Breast epithelium (tissue), 4 donors: ENCODE results near the gene RIPOR3. TPM values are rescaled to one million over a fixed set of nuclear protein-coding genes. Genes with fewer than 3 reads are reported as not detected.

Source experiments
- DNase-seq, 2 donors: peaks; one replicate each; pipeline ENCODE4 v3.0.0-alpha.2; 2019; ENCODE audit warnings: low spot score in 2 of 2
- H3K27ac ChIP-seq, 2 donors: fragments of 200-600 bp; sonication (generic) in 1 of 2; one replicate each; pipeline ENCODE4 v1.5.1; 2016 to 2019; ENCODE audit warnings: mild to moderate bottlenecking in 1 of 2
- H3K27me3 ChIP-seq, 2 donors: fragments of 200-600 bp; sonication (generic) in 1 of 2; one replicate each; pipeline versions ENCODE4 v1.5.1 to v1.6.0; 2017 to 2019; ENCODE audit warnings: control low read depth in 1 of 2, mild to moderate bottlenecking in 1 of 2
- H3K36me3 ChIP-seq: fragments of 200-600 bp; one replicate; pipeline ENCODE4 v1.5.1; 2019
- H3K4me1 ChIP-seq, 2 donors: fragments of 200-600 bp; sonication (generic); one replicate each; pipeline ENCODE4 v1.5.1; 2016 to 2019; ENCODE audit warnings: control low read depth in 1 of 2
- H3K4me3 ChIP-seq, 3 donors: fragments of 200-600 bp; sonication (generic); 1 replicate in 2 of 3; 2 replicates in 1 of 3; pipeline ENCODE4 v1.5.1; 2016 to 2019; ENCODE audit warnings: mild to moderate bottlenecking in 3 of 3, moderate library complexity in 2 of 3
- H3K9me3 ChIP-seq, 2 donors: fragments of 200-600 bp; sonication (generic) in 1 of 2; one replicate each; pipeline ENCODE4 v1.5.1; 2016 to 2019; ENCODE audit warnings: control low read depth in 1 of 2
- POLR2A ChIP-seq: fragments of 450-650 bp; IDR thresholded peaks from one replicate; pipeline ENCODE4 v1.6.1; 2016; ENCODE audit warnings: antibody characterized with exemption, mild to moderate bottlenecking, moderate library complexity
- POLR2AphosphoS5 ChIP-seq, 3 donors: sonication (generic); formaldehyde crosslinking; IDR thresholded peaks; one replicate each; pipeline ENCODE4 v1.6.1; 2017; ENCODE audit warnings: antibody characterized with exemption in 3 of 3
- intact Hi-C: fragments of 100-400 bp; cut with DNase I; formaldehyde crosslinking; loops from one replicate; pipeline ENCODE4 v1.15.1; 2023; ENCODE audit warnings: low total_unique reads
- total RNA-seq, 3 donors: library from RNA; depleted of rRNA; stranded (reverse); fragments of >200 nt; gene quantifications; one replicate each; pipeline ENCODE4 v1.1.0, GENCODE V29; 2016
- TF ChIP-seq, protein P1 (sequence below), 3 donors: fragments of 450-650 bp; IDR thresholded peaks; one replicate each; pipeline ENCODE4 v1.5.1; 2016 to 2017; ENCODE audit warnings: antibody characterized with exemption in 3 of 3, mild to moderate bottlenecking in 3 of 3, moderate library complexity in 3 of 3

Gene RIPOR3
- total RNA-seq, 3 donors from 2014 or later = 4.5 to 35.5 (median 26.9) TPM

- TF ChIP-seq, protein P1, sequence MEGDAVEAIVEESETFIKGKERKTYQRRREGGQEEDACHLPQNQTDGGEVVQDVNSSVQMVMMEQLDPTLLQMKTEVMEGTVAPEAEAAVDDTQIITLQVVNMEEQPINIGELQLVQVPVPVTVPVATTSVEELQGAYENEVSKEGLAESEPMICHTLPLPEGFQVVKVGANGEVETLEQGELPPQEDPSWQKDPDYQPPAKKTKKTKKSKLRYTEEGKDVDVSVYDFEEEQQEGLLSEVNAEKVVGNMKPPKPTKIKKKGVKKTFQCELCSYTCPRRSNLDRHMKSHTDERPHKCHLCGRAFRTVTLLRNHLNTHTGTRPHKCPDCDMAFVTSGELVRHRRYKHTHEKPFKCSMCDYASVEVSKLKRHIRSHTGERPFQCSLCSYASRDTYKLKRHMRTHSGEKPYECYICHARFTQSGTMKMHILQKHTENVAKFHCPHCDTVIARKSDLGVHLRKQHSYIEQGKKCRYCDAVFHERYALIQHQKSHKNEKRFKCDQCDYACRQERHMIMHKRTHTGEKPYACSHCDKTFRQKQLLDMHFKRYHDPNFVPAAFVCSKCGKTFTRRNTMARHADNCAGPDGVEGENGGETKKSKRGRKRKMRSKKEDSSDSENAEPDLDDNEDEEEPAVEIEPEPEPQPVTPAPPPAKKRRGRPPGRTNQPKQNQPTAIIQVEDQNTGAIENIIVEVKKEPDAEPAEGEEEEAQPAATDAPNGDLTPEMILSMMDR (IDR thresholded peaks at IDR 0.05) = no peak
- no peak for TF ChIP-seq POLR2A
- no peak for TF ChIP-seq POLR2AphosphoS5 (IDR thresholded peaks at IDR 0.05)
- Histone ChIP-seq H3K27me3 (no peaks in the 10 kb centered on the region), H3K27ac (peak overlapping the region in 1 of 2 donors; percentile 2), H3K4me1 (peaks cover 0 to 6% of the 10 kb centered on the region in 2 donors), H3K4me3 (no peak overlapping the region), H3K36me3 (no peaks in the 10 kb centered on the region), H3K9me3 (no peaks in the 10 kb centered on the region)
- no peak for DNase-seq
- intact Hi-C loops = no loop called here
These were observed 107.7 kb downstream of the RIPOR3 start for GRCh38 chr20:50583442-50584150.

DNA sequence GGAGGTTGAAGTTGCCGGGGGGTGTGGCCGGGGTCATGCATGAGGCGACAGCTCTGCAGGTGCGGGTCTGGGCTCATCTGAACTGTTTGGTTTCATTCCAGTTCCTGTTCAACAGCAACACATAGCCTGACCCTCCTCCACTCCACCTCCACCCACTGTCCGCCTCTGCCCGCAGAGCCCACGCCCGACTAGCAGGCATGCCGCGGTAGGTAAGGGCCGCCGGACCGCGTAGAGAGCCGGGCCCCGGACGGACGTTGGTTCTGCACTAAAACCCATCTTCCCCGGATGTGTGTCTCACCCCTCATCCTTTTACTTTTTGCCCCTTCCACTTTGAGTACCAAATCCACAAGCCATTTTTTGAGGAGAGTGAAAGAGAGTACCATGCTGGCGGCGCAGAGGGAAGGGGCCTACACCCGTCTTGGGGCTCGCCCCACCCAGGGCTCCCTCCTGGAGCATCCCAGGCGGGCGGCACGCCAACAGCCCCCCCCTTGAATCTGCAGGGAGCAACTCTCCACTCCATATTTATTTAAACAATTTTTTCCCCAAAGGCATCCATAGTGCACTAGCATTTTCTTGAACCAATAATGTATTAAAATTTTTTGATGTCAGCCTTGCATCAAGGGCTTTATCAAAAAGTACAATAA, 108.6 kb downstream of the RIPOR3 start:
- DNase-seq = no peak
- Histone ChIP-seq H3K4me3 (no peak overlapping the region), H3K4me1 (peaks cover 0 to under 1% of the 10 kb centered on the region in 2 donors), H3K27me3 (no peaks in the 10 kb centered on the region), H3K9me3 (no peaks in the 10 kb centered on the region), H3K36me3 (no peaks in the 10 kb centered on the region), H3K27ac (no peak overlapping the region)
- intact Hi-C loops = no loop called here
- no peak for TF ChIP-seq POLR2AphosphoS5 (IDR thresholded peaks at IDR 0.05)

- intact Hi-C loops = no loop called here
These were observed 109.2 kb downstream of the RIPOR3 start for GRCh38 chr20:50582092-50582491.

GRCh38 chr20:50580842-50581544, 110.3 kb downstream of the RIPOR3 start:
- Histone ChIP-seq H3K4me3 (no peak overlapping the region), H3K9me3 (no peaks in the 10 kb centered on the region), H3K36me3 (no peaks in the 10 kb centered on the region), H3K4me1 (peaks cover 0 to 10% of the 10 kb centered on the region in 2 donors), H3K27me3 (no peaks in the 10 kb centered on the region), H3K27ac (no peak overlapping the region)
- no peak for DNase-seq
- intact Hi-C loops = no loop called here
- TF ChIP-seq POLR2A (no peak), POLR2AphosphoS5 (IDR thresholded peaks at IDR 0.05) (no peak)
- TF ChIP-seq, protein P1 (IDR thresholded peaks at IDR 0.05) = no peak

More at GRCh38 chr20:50582092-50582491, 109.2 kb downstream of the RIPOR3 start:
- no peak for TF ChIP-seq POLR2A
- no peak for TF ChIP-seq POLR2AphosphoS5 (IDR thresholded peaks at IDR 0.05)
- TF ChIP-seq, protein P1 (IDR thresholded peaks at IDR 0.05) = no peak
- no peak overlapping the region for H3K4me3 ChIP-seq
- DNase-seq = no peak
- H3K27ac ChIP-seq = no peak overlapping the region
- H3K27me3 ChIP-seq = no peaks in the 10 kb centered on the region
- no peaks in the 10 kb centered on the region for H3K9me3 ChIP-seq
- H3K4me1 ChIP-seq = peaks cover 0 to 6% of the 10 kb centered on the region in 2 donors
- no peaks in the 10 kb centered on the region for H3K36me3 ChIP-seq

DNA sequence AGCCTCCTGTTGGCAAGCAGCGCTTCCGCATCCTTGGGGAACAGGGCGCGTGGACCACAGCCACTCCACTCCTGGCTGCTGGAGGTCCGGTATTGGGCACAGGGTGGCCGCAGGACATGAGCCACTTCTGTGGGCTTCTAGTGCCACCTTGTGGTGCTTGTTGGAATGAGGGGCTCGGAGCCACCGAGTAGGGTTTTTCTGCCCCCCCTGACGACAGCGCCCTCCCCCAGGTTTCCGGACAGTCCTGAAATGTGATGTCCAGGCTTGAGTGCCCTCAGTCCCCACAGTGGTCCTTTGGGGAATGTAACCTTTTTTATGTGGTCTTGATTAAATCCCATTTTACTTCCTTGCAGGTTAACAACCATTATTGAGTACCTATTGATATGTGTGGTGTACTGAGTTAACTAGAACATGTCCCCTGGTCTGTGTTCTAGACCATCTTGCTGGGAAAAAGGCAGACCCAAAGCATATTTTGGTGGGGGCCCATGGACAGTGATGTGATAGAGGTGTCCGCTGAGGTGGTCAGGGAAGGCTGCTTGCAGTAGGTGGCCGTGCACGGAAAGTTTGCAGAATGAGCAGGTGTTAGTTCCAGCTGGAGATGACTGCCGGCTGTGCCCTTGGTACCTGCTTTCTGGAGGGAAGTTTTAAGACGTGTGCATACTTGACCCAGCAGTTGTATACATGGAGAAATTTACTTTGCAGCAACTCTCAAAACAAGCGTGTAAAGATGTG, 111.2 kb downstream of the RIPOR3 start:
- H3K27ac ChIP-seq = peak overlapping the region in 1 of 2 donors; percentile 16
- DNase-seq = peak in 1 of 2 donors; percentile 46
- intact Hi-C loops = no loop called here

More for the DNA sequence above, 111.2 kb downstream of the RIPOR3 start:
- H3K4me3 ChIP-seq = no peak overlapping the region
- H3K4me1 ChIP-seq = peaks cover 0 to 10% of the 10 kb centered on the region in 2 donors
- no peaks in the 10 kb centered on the region for H3K36me3 ChIP-seq
- TF ChIP-seq POLR2AphosphoS5 (IDR thresholded peaks at IDR 0.05) = peak in 1 of 3 donors; percentile 36
- TF ChIP-seq, protein P1 (IDR thresholded peaks at IDR 0.05) = peak in 2 of 3 donors; percentile 72 to 75
- no peak for TF ChIP-seq POLR2A
- H3K27me3 ChIP-seq = no peaks in the 10 kb centered on the region
- H3K9me3 ChIP-seq = no peaks in the 10 kb centered on the region
